Measurements from ENCODE around the gene OPTN.

- TF ChIP-seq CTCF (IDR thresholded peaks at IDR 0.05) (no peak), ZBTB33 (IDR thresholded peaks at IDR 0.05; ENCODE audit: borderline replicate concordance, low read depth) (no peak), POLR2AphosphoS5 (IDR thresholded peaks at IDR 0.05; ENCODE audit: low read depth, low read length) (no peak)
These were observed 39.7 kb downstream of the OPTN start for GRCh38 chr10:13139676-13140075.

Data from SK-N-SH (cell line).